SK-N-DZ (cell line): ENCODE results near the gene TAOK1.
"Not testable (repeated sequence)": the region's sequence is repeated elsewhere in the genome, so short reads cannot be mapped to it uniquely, and the experiment has no call there.

ENCODE experiments used
- DNase-seq: peaks from one replicate; pipeline ENCODE4 v3.0.0-alpha.2; 2015; ENCODE audit warnings: low spot score

The TAOK1 gene

DNA sequence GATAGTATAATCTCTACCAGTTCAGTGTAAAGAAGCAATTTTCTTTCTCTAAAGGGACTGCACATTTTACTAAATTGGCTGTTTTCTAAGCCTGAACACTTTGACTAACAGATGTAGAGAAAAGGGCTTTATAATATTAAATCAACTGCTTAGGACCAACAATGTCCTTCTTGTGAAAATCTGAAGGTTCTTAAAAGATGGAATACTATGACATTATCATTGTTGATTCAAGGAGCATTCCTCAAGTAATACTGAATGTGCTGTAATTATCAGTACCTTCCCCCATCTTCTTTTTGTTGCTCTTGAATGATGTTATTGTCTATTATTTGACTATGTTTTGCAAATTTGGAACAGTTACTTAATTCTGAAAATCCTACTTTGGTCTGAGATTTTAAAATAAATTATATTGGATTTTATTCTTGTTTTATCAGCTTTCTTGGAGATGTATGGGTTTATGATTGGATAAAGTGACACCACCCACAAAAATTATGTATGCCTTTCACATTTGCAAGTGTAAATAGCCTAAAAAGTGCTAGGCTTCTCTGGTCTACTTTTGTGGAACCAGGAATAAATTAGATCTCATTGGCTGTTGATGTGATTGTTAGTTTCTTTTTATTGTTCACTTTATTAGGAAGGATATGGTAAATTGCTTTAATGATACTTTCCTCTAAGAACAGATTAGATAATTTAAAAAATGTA is 53.0 kb downstream of the TAOK1 start:
- DNase-seq, result no peak

DNA sequence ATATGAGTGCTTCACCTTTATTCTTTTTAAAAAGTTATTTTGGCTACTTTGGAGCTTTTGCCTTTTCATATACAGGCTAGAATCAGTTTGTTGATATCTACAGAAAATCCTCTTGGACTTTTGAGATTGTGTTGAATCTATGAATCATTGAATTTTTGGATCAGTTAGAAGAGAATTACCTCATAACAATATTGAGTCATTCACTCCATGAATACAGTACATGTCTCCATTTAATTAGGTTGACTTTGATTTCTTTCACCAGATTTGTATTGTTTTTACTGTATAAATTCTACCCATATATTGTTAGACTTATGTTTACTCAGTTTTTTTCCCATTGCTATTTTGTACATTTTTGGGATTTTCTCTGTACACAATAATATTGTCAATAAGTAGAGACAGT is 54.4 kb downstream of the TAOK1 start:
- no peak for DNase-seq

DNA sequence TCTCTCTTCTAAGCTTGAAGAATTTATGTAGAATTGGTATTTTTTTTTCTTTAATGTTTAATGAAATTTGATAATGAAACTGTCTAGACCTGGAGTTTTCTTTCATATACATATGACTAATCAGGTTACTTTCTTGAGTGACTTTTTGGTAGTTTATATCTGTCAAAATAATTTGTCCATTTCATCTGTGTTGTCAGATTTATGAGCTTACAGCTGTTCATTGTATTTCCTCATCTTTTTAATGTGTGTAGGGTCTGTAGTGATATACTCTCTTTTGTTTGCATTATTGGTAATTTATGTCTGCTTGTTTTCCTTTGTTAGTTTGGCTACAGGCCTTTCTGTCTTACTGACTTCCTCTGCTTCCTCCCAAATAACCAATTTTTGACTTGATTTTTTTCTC is 55.7 kb downstream of the TAOK1 start:
- no peak for DNase-seq

DNA sequence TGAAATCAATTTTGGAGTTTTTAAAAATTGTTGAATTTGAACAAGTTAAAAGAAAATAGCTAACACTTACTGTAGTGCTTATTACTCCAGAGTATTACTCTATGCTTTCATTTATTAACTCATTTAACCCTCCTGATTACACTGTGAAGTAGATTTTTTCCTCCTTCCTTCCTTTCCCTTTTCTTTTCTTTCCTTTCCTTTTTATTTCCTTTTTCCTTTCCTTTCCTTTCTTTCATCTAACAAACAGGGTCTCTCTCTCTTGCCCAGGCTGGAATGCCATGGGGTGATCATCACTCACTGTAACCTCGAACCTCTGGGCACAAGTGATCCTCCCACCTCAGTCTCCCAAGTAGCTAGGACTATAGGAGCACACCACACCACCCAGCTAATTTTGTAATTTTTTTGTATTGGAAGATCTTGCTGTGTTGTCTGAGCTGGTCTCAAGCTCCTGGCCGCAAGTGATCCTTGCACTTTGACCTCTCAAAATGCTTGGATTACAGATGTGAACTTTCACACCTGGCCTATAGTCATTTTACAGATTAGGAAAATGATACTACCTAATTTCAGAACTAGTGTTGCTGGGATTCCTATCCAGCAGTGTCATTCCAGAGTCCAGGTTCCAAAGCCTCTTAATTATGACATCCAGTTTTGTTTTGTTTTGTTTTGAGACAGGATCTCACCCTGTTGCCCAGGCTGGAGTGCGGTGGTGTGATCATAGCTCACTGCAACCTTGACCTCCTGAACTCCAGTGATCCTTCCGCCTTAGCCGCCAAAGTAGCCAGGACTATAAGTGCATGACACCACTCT is 59.9 kb downstream of the TAOK1 start:
- DNase-seq, result no peak

DNA sequence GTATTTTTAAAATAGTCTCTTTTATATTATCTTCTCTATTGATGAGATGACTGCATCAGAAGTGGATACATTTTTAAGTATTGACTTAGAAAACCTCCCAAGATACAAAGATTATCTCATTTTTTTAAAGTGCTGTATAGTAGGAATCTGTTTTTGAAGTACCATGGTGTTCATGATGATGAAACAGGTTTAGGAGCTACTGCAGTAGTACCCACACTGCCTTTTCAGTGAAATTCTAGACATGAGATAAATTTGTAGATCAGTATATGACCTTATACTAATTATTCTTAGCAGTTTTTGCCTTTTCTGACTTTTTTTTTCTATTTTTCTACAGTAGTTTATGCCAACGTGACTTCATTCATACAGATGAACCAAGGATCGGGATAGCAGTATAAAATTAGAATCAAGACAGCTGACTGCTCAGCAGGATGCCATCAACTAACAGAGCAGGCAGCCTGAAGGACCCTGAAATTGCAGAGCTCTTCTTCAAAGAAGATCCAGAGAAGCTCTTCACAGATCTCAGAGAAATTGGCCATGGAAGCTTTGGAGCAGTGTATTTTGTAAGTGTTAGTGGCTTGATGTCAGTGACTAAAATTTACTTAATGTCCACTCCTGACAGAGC is 61.1 kb downstream of the TAOK1 start:
- no peak for DNase-seq

DNA sequence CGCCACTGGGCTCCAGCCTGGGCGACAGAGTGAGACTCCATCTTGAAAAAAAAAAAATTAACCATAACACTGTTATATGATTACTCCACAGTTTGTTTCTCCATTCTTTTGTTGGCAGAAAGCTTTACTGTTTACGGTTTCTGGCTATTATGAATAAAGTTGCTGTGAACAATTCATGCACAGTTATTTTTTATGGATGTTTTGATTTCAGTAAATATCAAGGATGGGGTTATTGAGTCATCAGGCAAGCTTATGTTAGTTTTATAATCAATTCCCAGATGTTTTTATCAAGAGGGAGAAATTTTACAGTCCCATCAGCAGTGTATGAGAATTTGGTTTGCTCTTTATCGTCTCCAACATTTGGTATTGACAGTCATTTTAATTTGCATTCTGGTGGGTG is 67.9 kb downstream of the TAOK1 start:
- DNase-seq, result no peak

DNA sequence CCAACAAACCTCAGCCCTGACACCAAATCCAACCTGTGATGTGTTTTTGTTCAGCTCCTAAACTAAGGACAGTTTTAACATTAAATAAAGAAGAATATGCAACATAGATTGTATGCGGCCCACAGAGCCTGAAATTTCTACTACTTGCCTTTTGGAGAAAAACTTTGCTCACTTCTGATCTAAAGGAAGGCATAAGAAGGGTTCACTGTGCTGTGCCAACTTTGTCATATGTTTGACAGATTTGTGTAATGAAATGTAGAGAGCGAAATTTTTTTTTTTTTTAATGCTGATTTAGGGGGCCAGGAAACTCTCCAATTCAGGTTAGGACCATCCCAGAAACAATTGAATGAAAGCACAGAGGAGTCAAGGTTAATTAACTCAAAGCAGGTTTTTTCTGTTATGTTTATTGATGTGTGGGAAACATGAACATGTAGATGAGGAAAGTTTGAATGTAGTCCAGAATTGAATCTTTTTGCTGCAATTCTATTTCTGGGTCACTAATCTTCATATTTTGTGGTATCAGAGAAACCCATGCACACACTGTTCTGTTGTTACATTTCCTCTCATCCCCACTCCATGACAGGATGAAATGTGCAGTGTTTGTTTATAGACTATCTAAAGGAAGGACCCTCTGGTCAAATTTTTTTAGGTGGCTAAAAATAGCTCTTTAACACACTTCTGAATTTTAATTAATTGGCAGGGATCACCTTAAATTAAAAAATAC is 71.5 kb downstream of the TAOK1 start:
- DNase-seq, result no peak

DNA sequence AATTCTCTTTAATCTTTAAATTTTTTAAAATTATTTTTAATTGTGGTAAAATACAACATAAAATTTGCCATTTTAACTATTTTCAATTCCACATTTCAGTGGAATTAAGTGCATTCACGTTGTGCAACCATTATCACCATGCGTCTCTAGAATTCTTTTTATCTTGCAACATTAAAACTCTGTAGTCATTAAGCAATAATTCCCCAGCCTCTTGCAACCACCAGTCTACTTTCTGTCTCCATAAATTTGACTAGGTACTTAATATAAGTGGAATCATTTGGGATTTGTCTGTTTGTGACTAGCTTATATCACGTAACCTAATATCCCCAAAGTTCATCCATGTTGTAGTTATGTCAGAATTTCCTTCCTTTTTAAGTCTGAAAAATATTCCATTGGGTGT is 79.1 kb downstream of the TAOK1 start:
- DNase-seq, result no peak

DNA sequence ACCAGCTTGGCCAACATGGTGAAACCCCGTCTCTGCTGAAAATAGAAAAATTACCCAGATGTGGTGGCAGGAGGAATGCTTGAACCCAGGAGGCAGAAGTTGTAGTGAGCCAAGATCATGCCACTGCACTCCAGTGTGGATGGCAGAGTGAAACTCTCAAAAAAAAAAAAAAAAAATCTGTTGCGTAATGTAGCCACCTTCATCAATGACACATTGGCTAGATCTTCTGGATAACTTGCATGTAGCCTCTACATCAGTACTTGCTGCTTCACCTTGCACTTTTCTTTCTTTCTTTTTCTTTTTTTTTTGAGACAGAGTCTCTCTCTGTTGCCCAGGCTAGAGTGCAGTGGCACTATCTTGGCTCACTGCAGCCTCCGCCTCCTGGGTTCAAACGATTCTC is 83.3 kb downstream of the TAOK1 start:
- DNase-seq, result not testable (repeated sequence)

DNA sequence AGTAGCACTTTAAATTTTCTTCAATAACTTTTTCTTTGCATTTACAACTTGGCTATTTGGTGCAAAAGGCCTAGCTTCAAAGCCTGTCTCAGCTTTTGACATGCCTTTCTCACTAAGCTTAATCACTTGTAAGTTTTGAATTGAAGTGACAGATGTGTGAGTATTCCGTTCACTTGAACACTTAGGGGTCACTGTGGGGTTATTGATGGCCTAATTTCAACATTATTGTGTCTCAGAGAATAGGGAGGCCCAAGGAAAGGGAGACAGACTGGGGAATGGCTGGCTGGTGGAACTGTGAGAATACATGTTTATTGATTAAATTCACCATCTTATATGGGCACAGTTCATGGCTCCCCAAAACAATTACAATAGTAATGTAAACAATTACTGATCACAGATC is 84.1 kb downstream of the TAOK1 start:
- no peak for DNase-seq

DNA sequence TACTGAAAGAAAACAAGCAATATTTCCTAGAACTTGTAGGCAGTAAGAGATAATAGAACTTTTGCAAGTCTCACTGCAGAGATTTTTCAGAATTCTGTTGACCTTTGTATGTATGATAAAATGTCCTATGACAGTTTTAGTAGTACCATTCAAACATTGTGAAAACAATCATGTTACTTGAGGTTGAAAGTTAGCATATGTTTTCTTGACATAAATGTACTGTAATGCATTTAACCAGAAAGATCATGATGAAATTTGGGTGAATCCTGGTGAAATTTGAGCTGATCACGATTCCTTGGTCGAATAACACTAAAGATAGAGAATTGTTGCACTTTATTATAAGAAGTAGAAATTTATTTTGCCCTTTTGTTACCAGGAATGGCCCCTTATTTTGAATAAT is 85.7 kb downstream of the TAOK1 start:
- DNase-seq, result no peak

DNA sequence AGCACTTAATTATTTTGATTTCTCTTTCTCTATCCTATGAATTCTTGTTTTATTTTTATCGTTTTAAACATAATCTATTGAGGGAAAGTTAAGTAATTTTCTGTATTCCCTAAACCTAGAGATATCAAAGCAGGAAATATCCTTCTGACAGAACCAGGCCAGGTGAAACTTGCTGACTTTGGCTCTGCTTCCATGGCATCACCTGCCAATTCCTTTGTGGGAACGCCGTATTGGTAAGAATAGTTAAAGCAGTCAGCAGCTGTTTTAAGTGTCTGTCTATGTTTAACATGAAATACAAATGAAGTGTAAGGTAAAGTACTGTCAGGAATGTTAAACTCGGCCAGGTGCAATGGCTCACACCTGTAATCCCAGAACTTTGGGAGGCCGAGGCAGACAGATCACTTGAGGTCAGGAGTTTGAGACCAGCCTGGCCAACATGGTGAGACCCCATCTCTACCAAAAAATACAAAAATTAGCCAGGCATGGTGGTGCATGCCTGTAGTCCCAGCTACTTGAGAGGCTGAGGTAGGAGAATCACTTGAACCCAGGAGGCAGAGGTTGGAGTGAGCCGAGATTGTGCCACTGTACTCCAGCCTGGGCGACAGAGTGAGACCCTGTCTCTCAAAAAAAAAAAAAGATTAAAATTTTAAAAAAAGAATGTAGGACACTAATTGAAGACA is 90.2 kb downstream of the TAOK1 start:
- DNase-seq, result not testable (repeated sequence)

DNA sequence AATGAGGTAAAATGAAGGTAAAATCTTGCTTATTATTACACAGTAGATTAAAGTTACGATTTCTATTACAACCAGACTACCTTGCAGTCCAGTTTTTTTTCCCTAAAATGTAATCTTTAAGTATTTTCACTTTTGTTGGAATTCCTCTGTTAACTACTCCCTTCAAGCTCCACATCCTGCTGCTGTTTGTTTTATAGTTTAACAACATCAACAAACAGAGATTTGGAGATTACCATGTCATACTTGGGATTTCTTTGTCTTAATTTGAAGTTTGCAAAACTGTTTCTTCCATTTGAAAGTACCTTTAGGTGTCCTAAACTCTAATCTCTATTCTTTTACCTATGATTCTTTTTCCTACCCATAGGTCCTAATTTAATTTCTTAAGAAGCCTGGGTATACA is 93.3 kb downstream of the TAOK1 start:
- no peak for DNase-seq

DNA sequence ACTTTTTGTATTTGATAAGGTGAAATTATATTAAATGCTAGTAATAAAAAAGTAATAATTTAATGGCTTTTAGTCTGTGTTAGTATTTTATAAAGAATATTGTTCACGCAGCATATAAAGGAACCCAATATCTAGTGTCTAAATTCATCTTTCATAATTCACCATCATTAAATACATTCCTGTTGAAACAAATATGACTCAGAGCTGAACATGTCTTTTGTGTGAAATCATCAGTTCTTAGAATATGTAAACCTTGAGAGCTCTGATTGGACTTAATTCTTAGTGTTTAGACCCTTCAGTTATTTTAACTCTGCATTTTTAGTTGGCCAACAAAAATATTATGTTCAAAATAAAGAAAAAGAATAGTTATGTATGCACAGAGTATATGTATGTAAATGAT is 104.8 kb downstream of the TAOK1 start:
- no peak for DNase-seq

DNA sequence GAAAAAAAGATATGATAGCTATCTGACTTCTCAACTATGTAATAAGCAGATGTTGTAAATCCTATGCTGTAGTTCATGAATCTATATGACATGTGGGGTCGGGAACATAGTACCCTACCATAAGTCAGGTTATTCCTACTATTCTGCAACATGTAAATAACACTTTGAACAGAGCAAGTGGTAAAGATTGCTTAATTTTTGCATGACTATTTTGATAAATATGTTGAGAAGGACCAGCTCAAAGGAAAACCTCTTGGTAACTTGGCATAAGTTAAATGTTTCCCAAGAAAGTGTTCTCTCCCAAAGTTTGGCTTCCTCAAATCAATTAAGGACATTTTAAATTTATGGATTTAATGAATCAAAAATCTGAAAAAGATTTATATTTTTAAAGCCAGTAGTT is 114.5 kb downstream of the TAOK1 start:
- DNase-seq, result no peak

DNA sequence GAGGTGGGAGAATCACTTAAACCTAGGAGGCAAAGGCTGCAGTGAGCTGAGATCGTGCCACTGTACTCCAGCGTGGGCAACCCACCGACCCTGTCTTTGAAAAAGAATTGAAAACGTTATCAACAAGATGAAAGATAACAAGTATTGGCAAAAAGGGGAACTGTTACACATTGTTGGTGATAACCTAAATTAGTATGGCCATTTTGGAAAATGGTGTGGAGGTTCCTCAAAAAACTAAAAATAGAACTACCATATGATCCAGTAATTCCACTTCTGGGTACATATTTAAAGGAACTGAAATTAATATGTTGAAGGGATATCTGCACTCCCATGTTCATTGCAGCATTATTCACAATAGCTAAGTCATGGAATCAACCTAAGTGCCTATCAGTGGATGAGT is 115.7 kb downstream of the TAOK1 start:
- DNase-seq, result no peak

DNA sequence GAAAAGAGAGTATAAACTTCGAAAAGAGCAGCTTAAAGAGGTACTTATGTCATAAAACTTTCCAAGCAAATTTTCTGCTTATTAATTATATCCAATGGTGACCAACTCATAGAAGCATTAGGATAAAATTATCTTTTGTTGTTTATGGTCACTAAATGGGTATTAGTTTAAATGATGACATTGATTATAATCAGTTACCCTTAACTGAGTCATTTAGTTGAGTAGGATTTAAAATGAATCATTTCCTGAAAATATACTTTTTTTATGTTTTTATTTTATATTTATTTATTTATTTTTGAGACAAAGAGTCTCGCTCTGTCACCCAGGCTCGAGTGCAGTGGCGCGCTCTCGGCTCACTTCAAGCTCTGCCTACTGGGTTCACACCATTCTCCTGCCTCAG is 120.8 kb downstream of the TAOK1 start:
- DNase-seq, result no peak

DNA sequence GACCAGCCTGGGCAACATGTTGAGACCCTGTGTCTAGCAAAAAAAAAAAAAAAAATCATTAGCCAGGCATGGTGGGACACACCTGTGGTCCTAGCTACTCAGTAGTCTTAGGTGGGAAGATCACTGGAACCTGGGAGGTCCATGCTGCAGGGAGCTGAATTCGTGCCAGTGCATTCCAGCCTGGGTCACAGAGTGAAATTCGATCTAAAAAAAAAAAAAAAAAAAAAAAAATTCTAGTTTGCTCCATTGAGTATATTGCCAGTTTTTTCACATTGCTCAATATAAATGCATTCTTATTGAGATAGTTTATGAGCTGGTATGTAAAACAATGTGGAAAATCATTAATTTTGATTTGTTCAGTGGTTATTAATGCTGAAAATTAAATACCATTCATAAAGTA is 124.6 kb downstream of the TAOK1 start:
- DNase-seq, result no peak

DNA sequence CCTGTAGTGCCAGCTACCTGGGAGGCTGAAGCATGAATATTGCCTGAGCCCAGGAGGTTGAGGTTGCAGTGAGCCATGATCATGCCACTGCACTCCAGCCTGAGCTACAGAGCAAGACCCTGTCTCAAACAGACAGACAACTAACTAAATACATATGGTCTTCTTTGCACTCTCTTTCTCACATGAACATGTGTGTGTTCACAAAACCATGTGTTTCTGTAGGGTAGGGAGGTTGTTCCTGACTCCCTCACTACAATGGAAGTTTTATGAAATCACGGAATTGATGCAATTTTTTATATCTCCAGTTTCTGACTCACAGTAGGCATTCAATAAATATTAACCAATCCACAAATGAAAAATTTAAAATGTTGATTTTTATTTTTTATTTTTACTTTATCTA is 128.2 kb downstream of the TAOK1 start:
- DNase-seq, result no peak

DNA sequence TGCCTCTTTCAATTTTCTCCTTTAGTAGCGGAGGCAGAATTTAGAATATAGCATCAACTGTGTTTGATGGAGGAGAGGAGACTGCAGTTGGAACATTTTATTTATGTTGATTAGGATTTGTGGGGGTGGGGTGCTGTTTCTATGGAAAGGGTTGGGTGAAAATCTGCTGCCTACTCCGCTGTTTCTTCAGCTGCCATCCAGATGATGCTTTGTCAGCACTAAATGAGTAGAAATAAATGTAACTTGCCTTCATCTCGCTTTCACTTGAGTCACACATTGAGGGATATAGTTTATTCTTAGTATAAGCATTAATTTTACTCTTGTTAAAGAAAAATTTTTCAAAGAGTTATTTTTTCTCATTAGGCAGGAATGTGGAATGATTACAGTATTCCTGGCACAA is 134.5 kb downstream of the TAOK1 start:
- DNase-seq, result no peak

DNA sequence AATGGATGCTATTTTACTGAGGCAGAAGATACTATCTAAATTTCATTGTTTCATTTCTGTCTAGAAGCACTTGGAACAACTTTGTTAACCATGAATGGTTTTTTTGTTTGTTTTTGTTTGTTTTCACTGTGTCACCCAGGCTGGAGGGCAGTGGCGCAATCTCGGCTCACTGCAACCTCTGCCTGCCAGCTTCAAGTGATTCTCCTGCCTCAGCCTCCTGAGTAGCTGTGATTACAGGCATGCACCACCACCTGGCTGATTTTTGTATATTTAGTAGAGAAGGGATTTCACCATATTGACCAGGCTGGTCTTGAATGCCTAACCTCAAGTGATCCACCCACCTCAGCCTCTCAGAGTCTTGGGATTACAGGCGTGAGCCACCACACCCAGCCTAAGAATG is 136.2 kb downstream of the TAOK1 start:
- no peak for DNase-seq

DNA sequence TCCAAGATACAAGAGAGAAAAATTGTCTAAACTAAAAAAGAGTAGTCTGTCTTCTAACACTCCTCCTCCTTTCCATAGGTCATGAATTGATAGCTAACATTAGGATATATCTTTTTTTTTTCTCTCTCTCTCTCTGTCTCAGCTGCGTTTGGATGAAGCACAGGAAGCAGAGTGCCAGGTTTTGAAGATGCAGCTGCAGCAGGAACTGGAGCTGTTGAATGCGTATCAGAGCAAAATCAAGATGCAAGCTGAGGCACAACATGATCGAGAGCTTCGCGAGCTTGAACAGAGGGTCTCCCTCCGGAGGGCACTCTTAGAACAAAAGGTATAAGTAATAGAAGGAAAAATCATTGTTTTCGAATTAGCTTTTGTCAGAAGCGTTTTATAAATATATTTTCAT is 143.8 kb downstream of the TAOK1 start:
- no peak for DNase-seq
